Measurements from ENCODE around the gene KPTN. TPM values are rescaled to one million over a fixed set of nuclear protein-coding genes. Genes with fewer than 3 reads are reported as not detected.

KPTN gene
- total RNA-seq (2022; extraction: Qiagen RNA extraction) = 17.9 to 21.1 TPM (median 20.5 TPM) in 5 replicates

GRCh38 chr19:47483800-47484690, at the start of gene KPTN:
KPTN (minus strand) TSS chr19:47484219; CDS start chr19:47484160, 59 bp downstream.

GRCh38 chr19:47514869-47515588, 31.0 kb upstream of the KPTN start, which contains the start of gene NAPA:
NAPA (minus strand) TSS chr19:47515063; CDS start chr19:47514940, 123 bp downstream.

GRCh38 chr19:47471733-47472457, 12.1 kb downstream of the KPTN start, which contains the start of gene SLC8A2:
SLC8A2 (minus strand) TSS chr19:47471893; CDS start chr19:47466403, 5,490 bp downstream.

Other genes with a start within 250 kb of the KPTN start
- gene CCDC9, start 227.7 kb downstream of the KPTN start, total RNA-seq (2022; extraction: Qiagen RNA extraction) = 22.9 to 27.2 TPM (median 25.7 TPM) in 5 replicates
- gene INAFM1, start 209.3 kb downstream of the KPTN start, total RNA-seq (2022; extraction: Qiagen RNA extraction) = 4.5 to 12.5 TPM (median 10.5 TPM) in 5 replicates
- gene C5AR1, start 174.4 kb downstream of the KPTN start, total RNA-seq (2022; extraction: Qiagen RNA extraction) = 1.6 to 2.9 TPM (median 2.1 TPM) in 5 replicates
- gene C5AR2, start 152.0 kb downstream of the KPTN start, total RNA-seq (2022; extraction: Qiagen RNA extraction) = 6.3 to 15.0 TPM (median 11.4 TPM) in 5 replicates
- 26.7 to 38.6 TPM (median 35.8 TPM) in 5 replicates for gene DHX34, start 134.9 kb downstream of the KPTN start, total RNA-seq (2022; extraction: Qiagen RNA extraction)
- gene MEIS3, start 64.7 kb downstream of the KPTN start, total RNA-seq (2022; extraction: Qiagen RNA extraction) = 32.5 to 41.9 TPM (median 35.9 TPM) in 5 replicates
- gene SLC8A2, start 12.3 kb downstream of the KPTN start, total RNA-seq (2022; extraction: Qiagen RNA extraction) = 0.25 to 0.75 TPM (median 0.51 TPM) in 5 replicates
- gene NAPA, start 30.8 kb upstream of the KPTN start, total RNA-seq (2022; extraction: Qiagen RNA extraction) = 94.1 to 111 TPM (median 94.9 TPM) in 5 replicates
- not detected in 5 replicates for gene ZNF541, start 88.9 kb upstream of the KPTN start, total RNA-seq (2022; extraction: Qiagen RNA extraction)
- 12.3 to 16.3 TPM (median 13.9 TPM) in 5 replicates for gene BICRA, start 124.9 kb upstream of the KPTN start, total RNA-seq (2022; extraction: Qiagen RNA extraction)
- gene EHD2, start 229.2 kb upstream of the KPTN start, total RNA-seq (2022; extraction: Qiagen RNA extraction) = 116 to 150 TPM (median 141 TPM) in 5 replicates

All from A549 treated with Mapracorat at 1 μM for 4 hours (cell line).